WTC11 (cell line): ENCODE data around the gene TPP1. TPM values are rescaled to one million over a fixed set of nuclear protein-coding genes. Genes with fewer than 3 reads are reported as not detected.

Experiments used
- FOXJ3 ChIP-seq: sonication (generic); formaldehyde crosslinking; IDR thresholded peaks from 2 replicates; pipeline ENCODE4 v1.9.0; 2021; ENCODE audit warnings: missing genetic modification reagents, mild to moderate bottlenecking, borderline replicate concordance
- FOXK1 ChIP-seq: sonication (generic); formaldehyde crosslinking; IDR thresholded peaks from 2 replicates; pipeline ENCODE4 v1.8.0; 2022; ENCODE audit warnings: mild to moderate bottlenecking, moderate library complexity, missing genetic modification reagents
- GABPB1 ChIP-seq: sonication (generic); formaldehyde crosslinking; IDR thresholded peaks from 2 replicates; pipeline ENCODE4 v1.8.1; 2023; ENCODE audit warnings: mild to moderate bottlenecking, missing genetic modification reagents
- NFATC4 ChIP-seq: fragments of 250-450 bp; sonication (Bioruptor Pico); IDR thresholded peaks from 2 replicates; pipeline ENCODE4 v1.9.0; 2021; ENCODE audit warnings: mild to moderate bottlenecking
- NR1H2 ChIP-seq: sonication (generic); formaldehyde crosslinking; IDR thresholded peaks from 2 replicates; pipeline ENCODE4 v1.9.0; 2021; ENCODE audit warnings: mild to moderate bottlenecking, moderate library complexity, missing genetic modification reagents
- RORB ChIP-seq: fragments of 250-450 bp; sonication (Bioruptor Pico); IDR thresholded peaks from 2 replicates; pipeline ENCODE4 v1.9.0; 2021; ENCODE audit warnings: mild to moderate bottlenecking
- ZNF219 ChIP-seq: sonication (generic); formaldehyde crosslinking; IDR thresholded peaks from 2 replicates; pipeline ENCODE4 v1.8.0; 2023; ENCODE audit warnings: missing genetic modification reagents, mild to moderate bottlenecking, borderline replicate concordance
- ZNF396 ChIP-seq: fragments of 250-450 bp; sonication (Bioruptor Pico); IDR thresholded peaks from 2 replicates; pipeline ENCODE4 v1.8.0; 2021; ENCODE audit warnings: mild to moderate bottlenecking, moderate library complexity, borderline replicate concordance
- ZNF671 ChIP-seq: fragments of 250-450 bp; sonication (Bioruptor Pico); IDR thresholded peaks from 2 replicates; pipeline ENCODE4 v1.8.0; 2021; ENCODE audit warnings: mild to moderate bottlenecking
- total RNA-seq: library from RNA; stranded (reverse); gene quantifications from 3 replicates; pipeline ENCODE4 v1.2.3, GENCODE V29; 2021
- TF ChIP-seq, protein P1 (sequence below): fragments of 250-450 bp; sonication (Bioruptor Pico); IDR thresholded peaks from 2 replicates; pipeline ENCODE4 v2.1.2; 2022; ENCODE audit warnings: mild to moderate bottlenecking, moderate library complexity
- TF ChIP-seq, protein P2 (sequence below): sonication (generic); formaldehyde crosslinking; IDR thresholded peaks from 2 replicates; pipeline ENCODE4 v1.8.1; 2023; ENCODE audit warnings: mild to moderate bottlenecking, missing genetic modification reagents, moderate library complexity
- TF ChIP-seq, protein P3 (sequence below): sonication (generic); formaldehyde crosslinking; IDR thresholded peaks from 2 replicates; pipeline ENCODE4 v1.8.1; 2023; ENCODE audit warnings: mild to moderate bottlenecking, missing genetic modification reagents, borderline replicate concordance
- TF ChIP-seq, protein P4 (sequence below): sonication (generic); formaldehyde crosslinking; IDR thresholded peaks from 2 replicates; pipeline ENCODE4 v1.8.1; 2023; ENCODE audit warnings: mild to moderate bottlenecking, moderate library complexity, missing genetic modification reagents
- TF ChIP-seq, protein P5 (sequence below): sonication (generic); formaldehyde crosslinking; IDR thresholded peaks from 2 replicates; pipeline ENCODE4 v1.8.1; 2022; ENCODE audit warnings: low read depth, missing genetic modification reagents, borderline replicate concordance
- TF ChIP-seq, protein P6 (sequence below): fragments of 200-600 bp; IDR thresholded peaks from 2 replicates; pipeline ENCODE4 v1.8.0; 2022; ENCODE audit warnings: antibody characterized with exemption
- TF ChIP-seq, protein P7 (sequence below): sonication (generic); formaldehyde crosslinking; IDR thresholded peaks from 2 replicates; pipeline ENCODE4 v1.8.0; 2023; ENCODE audit warnings: mild to moderate bottlenecking, missing genetic modification reagents
- TF ChIP-seq, protein P8 (sequence below): sonication (generic); formaldehyde crosslinking; IDR thresholded peaks from 2 replicates; pipeline ENCODE4 v1.8.0; 2022; ENCODE audit warnings: mild to moderate bottlenecking, missing genetic modification reagents
- TF ChIP-seq, protein P9 (sequence below): sonication (generic); formaldehyde crosslinking; IDR thresholded peaks from 2 replicates; pipeline ENCODE4 v1.8.0; 2022; ENCODE audit warnings: missing genetic modification reagents

The TPP1 gene
- total RNA-seq, 1 experiment from 2014 or later: 36.2 TPM

DNA sequence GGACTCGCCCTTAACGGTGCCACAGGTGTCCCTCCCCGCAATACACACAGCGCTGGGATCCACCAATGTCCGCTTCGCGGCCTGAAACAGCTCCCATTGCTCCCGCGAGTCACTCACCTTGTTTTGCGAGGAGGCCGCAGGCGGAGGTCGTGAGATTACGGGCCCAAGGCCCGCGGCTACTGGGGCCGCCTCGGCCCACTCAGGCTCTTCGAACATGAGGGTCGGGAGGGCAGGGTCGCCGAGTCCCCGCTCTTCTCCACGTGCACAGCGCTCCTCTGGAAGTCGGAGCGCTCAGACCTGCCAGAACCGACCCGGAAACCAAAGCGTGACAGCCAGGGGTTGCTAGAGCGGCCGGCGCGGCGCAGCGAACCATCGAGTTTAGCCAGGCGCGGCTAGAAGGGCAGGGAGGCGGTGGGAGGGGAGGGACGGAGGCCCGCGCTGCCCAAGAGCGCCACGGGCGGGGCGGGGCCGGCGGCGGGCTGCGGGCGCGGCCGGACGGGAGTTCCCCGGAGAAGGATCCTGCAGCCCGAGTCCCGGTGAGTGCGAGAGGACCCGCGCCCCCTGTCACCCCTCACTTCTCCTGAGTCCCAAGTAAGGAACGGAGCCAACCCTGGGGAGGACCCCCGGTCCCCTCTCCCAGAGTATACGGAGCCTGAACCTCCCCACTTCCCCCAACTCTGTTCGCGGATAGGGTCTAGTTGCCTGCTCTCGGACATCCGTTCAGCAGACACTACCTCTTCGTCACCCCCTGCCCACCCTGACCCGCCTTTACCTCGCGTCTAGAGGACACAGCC lies 15.7 kb downstream of the TPP1 start, which contains the start of the genes ILK and RRP8 (continued):
- TF ChIP-seq, protein P1, sequence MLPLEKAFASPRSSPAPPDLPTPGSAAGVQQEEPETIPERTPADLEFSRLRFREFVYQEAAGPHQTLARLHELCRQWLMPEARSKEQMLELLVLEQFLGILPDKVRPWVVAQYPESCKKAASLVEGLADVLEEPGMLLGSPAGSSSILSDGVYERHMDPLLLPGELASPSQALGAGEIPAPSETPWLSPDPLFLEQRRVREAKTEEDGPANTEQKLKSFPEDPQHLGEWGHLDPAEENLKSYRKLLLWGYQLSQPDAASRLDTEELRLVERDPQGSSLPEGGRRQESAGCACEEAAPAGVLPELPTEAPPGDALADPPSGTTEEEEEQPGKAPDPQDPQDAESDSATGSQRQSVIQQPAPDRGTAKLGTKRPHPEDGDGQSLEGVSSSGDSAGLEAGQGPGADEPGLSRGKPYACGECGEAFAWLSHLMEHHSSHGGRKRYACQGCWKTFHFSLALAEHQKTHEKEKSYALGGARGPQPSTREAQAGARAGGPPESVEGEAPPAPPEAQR (CRISPR knock-in tag): no peak
- TF ChIP-seq NR1H2 (CRISPR knock-in tag) (no peak), ZNF219 (no peak), FOXJ3 (CRISPR knock-in tag) (no peak), NFATC4 (no peak), ZNF396 (CRISPR knock-in tag) (no peak), FOXK1 (CRISPR knock-in tag) (peak; percentile 94), RORB (CRISPR knock-in tag) (no peak), ZNF671 (no peak), GABPB1 (CRISPR knock-in tag) (peak; percentile 79)
- TF ChIP-seq, protein P2, sequence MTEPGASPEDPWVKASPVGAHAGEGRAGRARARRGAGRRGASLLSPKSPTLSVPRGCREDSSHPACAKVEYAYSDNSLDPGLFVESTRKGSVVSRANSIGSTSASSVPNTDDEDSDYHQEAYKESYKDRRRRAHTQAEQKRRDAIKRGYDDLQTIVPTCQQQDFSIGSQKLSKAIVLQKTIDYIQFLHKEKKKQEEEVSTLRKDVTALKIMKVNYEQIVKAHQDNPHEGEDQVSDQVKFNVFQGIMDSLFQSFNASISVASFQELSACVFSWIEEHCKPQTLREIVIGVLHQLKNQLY (CRISPR knock-in tag): no peak
- TF ChIP-seq, protein P3, sequence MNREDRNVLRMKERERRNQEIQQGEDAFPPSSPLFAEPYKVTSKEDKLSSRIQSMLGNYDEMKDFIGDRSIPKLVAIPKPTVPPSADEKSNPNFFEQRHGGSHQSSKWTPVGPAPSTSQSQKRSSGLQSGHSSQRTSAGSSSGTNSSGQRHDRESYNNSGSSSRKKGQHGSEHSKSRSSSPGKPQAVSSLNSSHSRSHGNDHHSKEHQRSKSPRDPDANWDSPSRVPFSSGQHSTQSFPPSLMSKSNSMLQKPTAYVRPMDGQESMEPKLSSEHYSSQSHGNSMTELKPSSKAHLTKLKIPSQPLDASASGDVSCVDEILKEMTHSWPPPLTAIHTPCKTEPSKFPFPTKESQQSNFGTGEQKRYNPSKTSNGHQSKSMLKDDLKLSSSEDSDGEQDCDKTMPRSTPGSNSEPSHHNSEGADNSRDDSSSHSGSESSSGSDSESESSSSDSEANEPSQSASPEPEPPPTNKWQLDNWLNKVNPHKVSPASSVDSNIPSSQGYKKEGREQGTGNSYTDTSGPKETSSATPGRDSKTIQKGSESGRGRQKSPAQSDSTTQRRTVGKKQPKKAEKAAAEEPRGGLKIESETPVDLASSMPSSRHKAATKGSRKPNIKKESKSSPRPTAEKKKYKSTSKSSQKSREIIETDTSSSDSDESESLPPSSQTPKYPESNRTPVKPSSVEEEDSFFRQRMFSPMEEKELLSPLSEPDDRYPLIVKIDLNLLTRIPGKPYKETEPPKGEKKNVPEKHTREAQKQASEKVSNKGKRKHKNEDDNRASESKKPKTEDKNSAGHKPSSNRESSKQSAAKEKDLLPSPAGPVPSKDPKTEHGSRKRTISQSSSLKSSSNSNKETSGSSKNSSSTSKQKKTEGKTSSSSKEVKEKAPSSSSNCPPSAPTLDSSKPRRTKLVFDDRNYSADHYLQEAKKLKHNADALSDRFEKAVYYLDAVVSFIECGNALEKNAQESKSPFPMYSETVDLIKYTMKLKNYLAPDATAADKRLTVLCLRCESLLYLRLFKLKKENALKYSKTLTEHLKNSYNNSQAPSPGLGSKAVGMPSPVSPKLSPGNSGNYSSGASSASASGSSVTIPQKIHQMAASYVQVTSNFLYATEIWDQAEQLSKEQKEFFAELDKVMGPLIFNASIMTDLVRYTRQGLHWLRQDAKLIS (CRISPR knock-in tag): no peak
- TF ChIP-seq, protein P4, sequence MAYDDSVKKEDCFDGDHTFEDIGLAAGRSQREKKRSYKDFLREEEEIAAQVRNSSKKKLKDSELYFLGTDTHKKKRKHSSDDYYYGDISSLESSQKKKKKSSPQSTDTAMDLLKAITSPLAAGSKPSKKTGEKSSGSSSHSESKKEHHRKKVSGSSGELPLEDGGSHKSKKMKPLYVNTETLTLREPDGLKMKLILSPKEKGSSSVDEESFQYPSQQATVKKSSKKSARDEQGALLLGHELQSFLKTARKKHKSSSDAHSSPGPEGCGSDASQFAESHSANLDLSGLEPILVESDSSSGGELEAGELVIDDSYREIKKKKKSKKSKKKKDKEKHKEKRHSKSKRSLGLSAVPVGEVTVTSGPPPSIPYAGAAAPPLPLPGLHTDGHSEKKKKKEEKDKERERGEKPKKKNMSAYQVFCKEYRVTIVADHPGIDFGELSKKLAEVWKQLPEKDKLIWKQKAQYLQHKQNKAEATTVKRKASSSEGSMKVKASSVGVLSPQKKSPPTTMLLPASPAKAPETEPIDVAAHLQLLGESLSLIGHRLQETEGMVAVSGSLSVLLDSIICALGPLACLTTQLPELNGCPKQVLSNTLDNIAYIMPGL (CRISPR knock-in tag): peak; percentile 72; the same call in 1 of the 2 replicates
- TF ChIP-seq, protein P5, sequence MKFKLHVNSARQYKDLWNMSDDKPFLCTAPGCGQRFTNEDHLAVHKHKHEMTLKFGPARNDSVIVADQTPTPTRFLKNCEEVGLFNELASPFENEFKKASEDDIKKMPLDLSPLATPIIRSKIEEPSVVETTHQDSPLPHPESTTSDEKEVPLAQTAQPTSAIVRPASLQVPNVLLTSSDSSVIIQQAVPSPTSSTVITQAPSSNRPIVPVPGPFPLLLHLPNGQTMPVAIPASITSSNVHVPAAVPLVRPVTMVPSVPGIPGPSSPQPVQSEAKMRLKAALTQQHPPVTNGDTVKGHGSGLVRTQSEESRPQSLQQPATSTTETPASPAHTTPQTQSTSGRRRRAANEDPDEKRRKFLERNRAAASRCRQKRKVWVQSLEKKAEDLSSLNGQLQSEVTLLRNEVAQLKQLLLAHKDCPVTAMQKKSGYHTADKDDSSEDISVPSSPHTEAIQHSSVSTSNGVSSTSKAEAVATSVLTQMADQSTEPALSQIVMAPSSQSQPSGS (CRISPR knock-in tag): no peak
- TF ChIP-seq, protein P6, sequence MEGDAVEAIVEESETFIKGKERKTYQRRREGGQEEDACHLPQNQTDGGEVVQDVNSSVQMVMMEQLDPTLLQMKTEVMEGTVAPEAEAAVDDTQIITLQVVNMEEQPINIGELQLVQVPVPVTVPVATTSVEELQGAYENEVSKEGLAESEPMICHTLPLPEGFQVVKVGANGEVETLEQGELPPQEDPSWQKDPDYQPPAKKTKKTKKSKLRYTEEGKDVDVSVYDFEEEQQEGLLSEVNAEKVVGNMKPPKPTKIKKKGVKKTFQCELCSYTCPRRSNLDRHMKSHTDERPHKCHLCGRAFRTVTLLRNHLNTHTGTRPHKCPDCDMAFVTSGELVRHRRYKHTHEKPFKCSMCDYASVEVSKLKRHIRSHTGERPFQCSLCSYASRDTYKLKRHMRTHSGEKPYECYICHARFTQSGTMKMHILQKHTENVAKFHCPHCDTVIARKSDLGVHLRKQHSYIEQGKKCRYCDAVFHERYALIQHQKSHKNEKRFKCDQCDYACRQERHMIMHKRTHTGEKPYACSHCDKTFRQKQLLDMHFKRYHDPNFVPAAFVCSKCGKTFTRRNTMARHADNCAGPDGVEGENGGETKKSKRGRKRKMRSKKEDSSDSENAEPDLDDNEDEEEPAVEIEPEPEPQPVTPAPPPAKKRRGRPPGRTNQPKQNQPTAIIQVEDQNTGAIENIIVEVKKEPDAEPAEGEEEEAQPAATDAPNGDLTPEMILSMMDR: no peak
- TF ChIP-seq, protein P7, sequence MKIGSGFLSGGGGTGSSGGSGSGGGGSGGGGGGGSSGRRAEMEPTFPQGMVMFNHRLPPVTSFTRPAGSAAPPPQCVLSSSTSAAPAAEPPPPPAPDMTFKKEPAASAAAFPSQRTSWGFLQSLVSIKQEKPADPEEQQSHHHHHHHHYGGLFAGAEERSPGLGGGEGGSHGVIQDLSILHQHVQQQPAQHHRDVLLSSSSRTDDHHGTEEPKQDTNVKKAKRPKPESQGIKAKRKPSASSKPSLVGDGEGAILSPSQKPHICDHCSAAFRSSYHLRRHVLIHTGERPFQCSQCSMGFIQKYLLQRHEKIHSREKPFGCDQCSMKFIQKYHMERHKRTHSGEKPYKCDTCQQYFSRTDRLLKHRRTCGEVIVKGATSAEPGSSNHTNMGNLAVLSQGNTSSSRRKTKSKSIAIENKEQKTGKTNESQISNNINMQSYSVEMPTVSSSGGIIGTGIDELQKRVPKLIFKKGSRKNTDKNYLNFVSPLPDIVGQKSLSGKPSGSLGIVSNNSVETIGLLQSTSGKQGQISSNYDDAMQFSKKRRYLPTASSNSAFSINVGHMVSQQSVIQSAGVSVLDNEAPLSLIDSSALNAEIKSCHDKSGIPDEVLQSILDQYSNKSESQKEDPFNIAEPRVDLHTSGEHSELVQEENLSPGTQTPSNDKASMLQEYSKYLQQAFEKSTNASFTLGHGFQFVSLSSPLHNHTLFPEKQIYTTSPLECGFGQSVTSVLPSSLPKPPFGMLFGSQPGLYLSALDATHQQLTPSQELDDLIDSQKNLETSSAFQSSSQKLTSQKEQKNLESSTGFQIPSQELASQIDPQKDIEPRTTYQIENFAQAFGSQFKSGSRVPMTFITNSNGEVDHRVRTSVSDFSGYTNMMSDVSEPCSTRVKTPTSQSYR (CRISPR knock-in tag): peak; percentile 50; the same call in 1 of the 2 replicates
- TF ChIP-seq, protein P8, sequence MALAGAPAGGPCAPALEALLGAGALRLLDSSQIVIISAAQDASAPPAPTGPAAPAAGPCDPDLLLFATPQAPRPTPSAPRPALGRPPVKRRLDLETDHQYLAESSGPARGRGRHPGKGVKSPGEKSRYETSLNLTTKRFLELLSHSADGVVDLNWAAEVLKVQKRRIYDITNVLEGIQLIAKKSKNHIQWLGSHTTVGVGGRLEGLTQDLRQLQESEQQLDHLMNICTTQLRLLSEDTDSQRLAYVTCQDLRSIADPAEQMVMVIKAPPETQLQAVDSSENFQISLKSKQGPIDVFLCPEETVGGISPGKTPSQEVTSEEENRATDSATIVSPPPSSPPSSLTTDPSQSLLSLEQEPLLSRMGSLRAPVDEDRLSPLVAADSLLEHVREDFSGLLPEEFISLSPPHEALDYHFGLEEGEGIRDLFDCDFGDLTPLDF: 0 out of 2 replicates have a peak, but pooled peaks have one; percentile 37
- TF ChIP-seq, protein P9, sequence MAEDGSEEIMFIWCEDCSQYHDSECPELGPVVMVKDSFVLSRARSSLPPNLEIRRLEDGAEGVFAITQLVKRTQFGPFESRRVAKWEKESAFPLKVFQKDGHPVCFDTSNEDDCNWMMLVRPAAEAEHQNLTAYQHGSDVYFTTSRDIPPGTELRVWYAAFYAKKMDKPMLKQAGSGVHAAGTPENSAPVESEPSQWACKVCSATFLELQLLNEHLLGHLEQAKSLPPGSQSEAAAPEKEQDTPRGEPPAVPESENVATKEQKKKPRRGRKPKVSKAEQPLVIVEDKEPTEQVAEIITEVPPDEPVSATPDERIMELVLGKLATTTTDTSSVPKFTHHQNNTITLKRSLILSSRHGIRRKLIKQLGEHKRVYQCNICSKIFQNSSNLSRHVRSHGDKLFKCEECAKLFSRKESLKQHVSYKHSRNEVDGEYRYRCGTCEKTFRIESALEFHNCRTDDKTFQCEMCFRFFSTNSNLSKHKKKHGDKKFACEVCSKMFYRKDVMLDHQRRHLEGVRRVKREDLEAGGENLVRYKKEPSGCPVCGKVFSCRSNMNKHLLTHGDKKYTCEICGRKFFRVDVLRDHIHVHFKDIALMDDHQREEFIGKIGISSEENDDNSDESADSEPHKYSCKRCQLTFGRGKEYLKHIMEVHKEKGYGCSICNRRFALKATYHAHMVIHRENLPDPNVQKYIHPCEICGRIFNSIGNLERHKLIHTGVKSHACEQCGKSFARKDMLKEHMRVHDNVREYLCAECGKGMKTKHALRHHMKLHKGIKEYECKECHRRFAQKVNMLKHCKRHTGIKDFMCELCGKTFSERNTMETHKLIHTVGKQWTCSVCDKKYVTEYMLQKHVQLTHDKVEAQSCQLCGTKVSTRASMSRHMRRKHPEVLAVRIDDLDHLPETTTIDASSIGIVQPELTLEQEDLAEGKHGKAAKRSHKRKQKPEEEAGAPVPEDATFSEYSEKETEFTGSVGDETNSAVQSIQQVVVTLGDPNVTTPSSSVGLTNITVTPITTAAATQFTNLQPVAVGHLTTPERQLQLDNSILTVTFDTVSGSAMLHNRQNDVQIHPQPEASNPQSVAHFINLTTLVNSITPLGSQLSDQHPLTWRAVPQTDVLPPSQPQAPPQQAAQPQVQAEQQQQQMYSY: peak; percentile 62
